ENCODE results near the gene GATAD2B.

GRCh38 chr1:153763365-153764225 is 159.2 kb downstream of the GATAD2B start:
- no peak for TF ChIP-seq CTCF (IDR thresholded peaks at IDR 0.05; ENCODE audit: poor library complexity)
- no peak for TF ChIP-seq EZH2 (IDR thresholded peaks at IDR 0.05; ENCODE audit: borderline replicate concordance)
- no peak for TF ChIP-seq EZH2phosphoT487 (IDR thresholded peaks at IDR 0.05; ENCODE audit: low read depth, severe bottlenecking, unreplicated experiment)

Data from hepatocyte (in vitro differentiated cells).